Peyer's patch (tissue), 4 donors: ENCODE measurements around the gene OR52E4.

Source experiments
- POLR2A ChIP-seq, 2 donors: fragments of 450-650 bp; IDR thresholded peaks; one replicate each; pipeline ENCODE4 v1.5.1; 2017; ENCODE audit warnings: antibody characterized with exemption in 2 of 2, mild to moderate bottlenecking in 2 of 2, moderate library complexity in 2 of 2
- TF ChIP-seq, protein P1 (sequence below), 6 experiments: fragments of 450-650 bp in 4 of 6; fragments of 200-600 bp in 2 of 6; sonication (generic) in 1 of 6; IDR thresholded peaks; one replicate each; pipeline ENCODE4 v1.5.1; 2017 to 2019; ENCODE audit warnings: antibody characterized with exemption in 6 of 6, mild to moderate bottlenecking in 3 of 6, moderate library complexity in 1 of 6

DNA sequence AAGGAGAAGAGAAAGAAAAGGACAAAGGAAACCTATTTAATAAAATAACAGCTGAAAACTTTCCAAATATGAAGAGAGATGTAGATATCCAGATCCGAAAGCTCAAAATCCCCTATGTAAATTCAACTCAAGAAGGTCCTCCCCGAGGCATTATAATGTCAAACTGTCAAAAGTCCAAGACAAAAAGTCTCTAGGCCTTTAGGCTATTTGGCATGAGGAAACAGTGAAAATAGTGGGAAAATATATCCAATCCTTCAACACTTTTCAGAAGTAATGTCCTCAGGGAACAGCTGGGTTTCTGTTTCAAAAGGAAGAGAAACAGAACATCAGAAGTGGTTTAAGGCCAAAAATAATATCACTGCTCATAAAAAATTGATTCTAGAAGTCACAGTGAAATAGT is 1.9 kb upstream of the OR52E4 start:
- TF ChIP-seq, protein P1, sequence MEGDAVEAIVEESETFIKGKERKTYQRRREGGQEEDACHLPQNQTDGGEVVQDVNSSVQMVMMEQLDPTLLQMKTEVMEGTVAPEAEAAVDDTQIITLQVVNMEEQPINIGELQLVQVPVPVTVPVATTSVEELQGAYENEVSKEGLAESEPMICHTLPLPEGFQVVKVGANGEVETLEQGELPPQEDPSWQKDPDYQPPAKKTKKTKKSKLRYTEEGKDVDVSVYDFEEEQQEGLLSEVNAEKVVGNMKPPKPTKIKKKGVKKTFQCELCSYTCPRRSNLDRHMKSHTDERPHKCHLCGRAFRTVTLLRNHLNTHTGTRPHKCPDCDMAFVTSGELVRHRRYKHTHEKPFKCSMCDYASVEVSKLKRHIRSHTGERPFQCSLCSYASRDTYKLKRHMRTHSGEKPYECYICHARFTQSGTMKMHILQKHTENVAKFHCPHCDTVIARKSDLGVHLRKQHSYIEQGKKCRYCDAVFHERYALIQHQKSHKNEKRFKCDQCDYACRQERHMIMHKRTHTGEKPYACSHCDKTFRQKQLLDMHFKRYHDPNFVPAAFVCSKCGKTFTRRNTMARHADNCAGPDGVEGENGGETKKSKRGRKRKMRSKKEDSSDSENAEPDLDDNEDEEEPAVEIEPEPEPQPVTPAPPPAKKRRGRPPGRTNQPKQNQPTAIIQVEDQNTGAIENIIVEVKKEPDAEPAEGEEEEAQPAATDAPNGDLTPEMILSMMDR (IDR thresholded peaks at IDR 0.05) = no peak
- no peak for TF ChIP-seq POLR2A (IDR thresholded peaks at IDR 0.05)
